Measurements from ENCODE around the gene LIPI. TPM values are rescaled to one million over a fixed set of nuclear protein-coding genes. Genes with fewer than 3 reads are reported as not detected.
A peak's percentile ranks its signal among the peaks of the same experiment; 100 is the strongest.
"Not testable (repeated sequence)": the region's sequence is repeated elsewhere in the genome, so short reads cannot be mapped to it uniquely, and the experiment has no call there.

LIPI gene
- total RNA-seq, 1 donor from 2014 or later, result not detected

DNA sequence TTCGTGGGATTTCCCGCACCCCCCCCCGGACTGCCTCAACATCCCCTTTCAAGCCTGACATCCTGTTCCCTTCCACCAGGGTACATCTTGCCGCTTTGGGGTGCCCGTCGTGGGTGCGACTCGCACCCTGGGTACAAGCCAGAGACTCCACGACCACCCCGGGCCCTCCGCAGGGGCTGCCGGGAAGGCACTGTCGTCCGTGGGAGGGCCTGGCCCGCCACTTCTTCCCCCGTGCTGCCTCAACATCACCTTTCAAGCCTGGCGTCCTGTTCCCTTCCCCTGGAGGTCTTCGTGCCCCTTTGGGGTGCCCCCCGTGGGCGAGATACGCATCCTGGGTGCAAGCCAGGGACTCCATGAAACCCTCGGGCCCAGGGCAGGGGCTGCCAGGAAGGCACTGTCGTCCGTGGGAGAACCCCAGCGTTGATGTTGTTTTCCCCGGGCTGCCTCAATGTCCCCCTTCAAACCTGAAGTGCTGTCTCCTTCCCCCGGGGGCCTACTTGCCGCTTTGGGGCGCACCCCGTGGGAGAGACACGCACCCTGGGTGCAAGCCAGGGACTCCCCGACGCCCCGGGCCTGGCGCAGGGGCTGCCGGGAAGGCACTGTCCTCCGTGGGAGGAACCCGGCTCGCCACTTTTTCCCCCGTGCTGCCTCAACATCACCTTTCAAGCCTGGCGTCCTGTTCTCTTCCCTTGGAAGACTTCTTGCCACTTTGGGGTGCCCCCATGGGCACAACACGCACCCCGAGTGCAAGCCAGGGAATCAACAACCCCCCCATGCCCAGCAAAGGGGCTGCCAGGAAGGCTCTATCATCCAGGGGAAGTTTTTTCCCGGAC is 138.6 kb downstream of the LIPI start:
- peak in 1 of 2 donors; percentile 50 for DNase-seq (ENCODE audit: low spot score in 2 of 2)
- Histone ChIP-seq H3K27me3 (no peaks in the 10 kb centered on the region), H3K27ac (no peak overlapping the region), H3K36me3 (no peaks in the 10 kb centered on the region), H3K4me3 (no peak overlapping the region), H3K4me1 (no peaks in the 10 kb centered on the region), H3K9me3 (no peaks in the 10 kb centered on the region)
- intact Hi-C loops (cut with DNase I), result no loop called here
- TF ChIP-seq, protein P1, sequence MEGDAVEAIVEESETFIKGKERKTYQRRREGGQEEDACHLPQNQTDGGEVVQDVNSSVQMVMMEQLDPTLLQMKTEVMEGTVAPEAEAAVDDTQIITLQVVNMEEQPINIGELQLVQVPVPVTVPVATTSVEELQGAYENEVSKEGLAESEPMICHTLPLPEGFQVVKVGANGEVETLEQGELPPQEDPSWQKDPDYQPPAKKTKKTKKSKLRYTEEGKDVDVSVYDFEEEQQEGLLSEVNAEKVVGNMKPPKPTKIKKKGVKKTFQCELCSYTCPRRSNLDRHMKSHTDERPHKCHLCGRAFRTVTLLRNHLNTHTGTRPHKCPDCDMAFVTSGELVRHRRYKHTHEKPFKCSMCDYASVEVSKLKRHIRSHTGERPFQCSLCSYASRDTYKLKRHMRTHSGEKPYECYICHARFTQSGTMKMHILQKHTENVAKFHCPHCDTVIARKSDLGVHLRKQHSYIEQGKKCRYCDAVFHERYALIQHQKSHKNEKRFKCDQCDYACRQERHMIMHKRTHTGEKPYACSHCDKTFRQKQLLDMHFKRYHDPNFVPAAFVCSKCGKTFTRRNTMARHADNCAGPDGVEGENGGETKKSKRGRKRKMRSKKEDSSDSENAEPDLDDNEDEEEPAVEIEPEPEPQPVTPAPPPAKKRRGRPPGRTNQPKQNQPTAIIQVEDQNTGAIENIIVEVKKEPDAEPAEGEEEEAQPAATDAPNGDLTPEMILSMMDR (IDR thresholded peaks at IDR 0.05), result no peak

- Histone ChIP-seq H3K4me3 (no peak overlapping the region), H3K4me1 (no peaks in the 10 kb centered on the region), H3K27me3 (no peaks in the 10 kb centered on the region), H3K27ac (no peak overlapping the region), H3K36me3 (no peaks in the 10 kb centered on the region), H3K9me3 (no peaks in the 10 kb centered on the region)
- DNase-seq (ENCODE audit: low spot score in 2 of 2), result no peak
- TF ChIP-seq, protein P1 (IDR thresholded peaks at IDR 0.05), result no peak
- intact Hi-C loops (cut with DNase I), result no loop called here
These were observed 139.8 kb downstream of the LIPI start for GRCh38 chr21:14070968-14071367.

- intact Hi-C loops (cut with DNase I), result no loop called here
- no peak overlapping the region for H3K27ac ChIP-seq
- H3K4me1 ChIP-seq, result no peaks in the 10 kb centered on the region
- H3K4me3 ChIP-seq, result no peak overlapping the region
- no peak for DNase-seq (ENCODE audit: low spot score in 2 of 2)
- no peaks in the 10 kb centered on the region for H3K9me3 ChIP-seq
- no peaks in the 10 kb centered on the region for H3K36me3 ChIP-seq
- H3K27me3 ChIP-seq, result no peaks in the 10 kb centered on the region
- TF ChIP-seq, protein P1 (IDR thresholded peaks at IDR 0.05), result no peak
These were observed 140.5 kb downstream of the LIPI start for GRCh38 chr21:14070049-14070893.

DNA sequence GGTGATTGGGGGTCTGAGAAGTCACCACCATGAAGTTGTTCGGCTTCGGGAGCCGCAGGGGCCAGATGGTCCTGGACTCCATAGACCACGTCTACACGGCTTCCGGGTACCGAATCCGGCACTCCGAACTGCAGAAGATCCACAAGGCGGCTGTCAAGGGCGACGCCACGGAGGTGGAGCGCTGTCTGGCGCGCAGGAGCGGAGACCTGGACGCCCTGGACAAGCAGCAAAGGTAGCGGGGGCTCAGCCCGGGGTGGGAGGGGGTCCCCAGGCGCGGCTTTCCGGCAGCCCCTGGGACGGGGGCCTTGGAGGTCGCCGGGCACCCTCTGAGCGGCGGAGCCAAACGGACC is 146.5 kb downstream of the LIPI start:
- intact Hi-C loops (cut with DNase I), result no loop called here
- H3K4me1 ChIP-seq, result no peaks in the 10 kb centered on the region
- DNase-seq (ENCODE audit: low spot score in 2 of 2), result no peak

DNA sequence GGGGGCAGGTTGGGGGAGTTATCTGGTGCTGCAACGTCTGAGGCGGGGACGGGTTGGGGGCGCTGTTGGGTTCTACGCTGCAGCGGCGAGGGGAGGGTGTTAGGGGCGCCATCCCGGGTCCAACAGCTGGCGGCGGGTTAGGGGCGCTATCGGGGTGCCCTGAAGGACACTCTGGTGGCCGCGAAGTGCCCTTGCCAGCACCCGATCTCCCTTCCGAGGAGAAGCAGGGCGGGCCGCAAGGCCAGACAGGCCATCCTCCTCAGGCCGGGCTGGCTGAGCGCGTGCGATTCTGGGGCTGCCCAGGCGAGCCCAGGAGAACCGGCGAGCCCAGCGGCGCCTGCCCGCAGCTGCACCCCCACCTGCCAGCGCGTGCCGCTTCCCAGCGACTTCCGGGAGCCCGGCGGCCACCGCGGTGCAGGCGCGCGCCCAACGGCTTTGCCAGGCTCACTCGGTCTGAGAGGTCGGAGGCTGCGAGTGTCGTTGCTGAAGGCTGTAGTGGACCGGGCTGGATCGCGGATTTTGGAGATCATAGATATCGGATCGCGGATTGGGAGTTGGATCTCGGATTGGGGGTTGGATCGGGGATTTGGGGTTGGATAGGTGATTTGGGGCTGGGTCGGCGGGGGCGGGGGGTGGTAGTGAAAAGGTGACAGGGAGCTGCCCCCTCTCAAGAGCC is 147.0 kb downstream of the LIPI start:
- intact Hi-C loops (cut with DNase I), result not testable (repeated sequence)

More for the DNA sequence above, 146.5 kb downstream of the LIPI start:
- Histone ChIP-seq H3K36me3 (no peaks in the 10 kb centered on the region), H3K27me3 (no peaks in the 10 kb centered on the region), H3K9me3 (no peaks in the 10 kb centered on the region), H3K4me3 (no peak overlapping the region), H3K27ac (no peak overlapping the region)
- TF ChIP-seq, protein P1 (IDR thresholded peaks at IDR 0.05), result no peak

GRCh38 chr21:14062684-14063083 is 148.1 kb downstream of the LIPI start:
- intact Hi-C loops (cut with DNase I); H3K9me3 ChIP-seq; H3K27ac ChIP-seq; DNase-seq (ENCODE audit: low spot score in 2 of 2); H3K27me3 ChIP-seq; H3K4me3 ChIP-seq; H3K4me1 ChIP-seq; H3K36me3 ChIP-seq: not testable (repeated sequence)

More for the DNA sequence above, 147.0 kb downstream of the LIPI start:
- not testable (repeated sequence) for DNase-seq (ENCODE audit: low spot score in 2 of 2); H3K36me3 ChIP-seq; H3K4me3 ChIP-seq; H3K4me1 ChIP-seq; H3K27me3 ChIP-seq; H3K27ac ChIP-seq; H3K9me3 ChIP-seq

DNA sequence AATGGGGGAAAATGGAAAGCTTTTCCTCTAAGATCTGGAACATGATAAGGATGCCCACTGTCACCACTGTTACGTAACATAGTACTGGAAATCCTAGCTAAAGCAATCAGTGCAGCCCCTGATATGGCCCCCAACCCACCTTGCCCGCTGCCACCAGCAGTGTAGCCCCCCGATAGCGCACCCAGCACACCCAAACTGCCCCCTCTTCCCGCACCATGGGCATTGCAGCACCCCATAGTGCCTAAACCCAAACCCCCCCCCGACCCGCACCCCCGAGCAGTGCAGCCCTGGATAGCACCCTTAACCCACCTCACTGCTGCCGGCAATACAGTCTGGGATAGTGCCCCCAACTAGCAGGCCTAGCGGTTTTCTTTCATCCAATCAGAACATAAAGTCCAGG is 148.9 kb downstream of the LIPI start:
- H3K36me3 ChIP-seq; DNase-seq (ENCODE audit: low spot score in 2 of 2); H3K4me1 ChIP-seq; H3K27ac ChIP-seq; H3K27me3 ChIP-seq; intact Hi-C loops (cut with DNase I); H3K9me3 ChIP-seq; H3K4me3 ChIP-seq: not testable (repeated sequence)

DNA sequence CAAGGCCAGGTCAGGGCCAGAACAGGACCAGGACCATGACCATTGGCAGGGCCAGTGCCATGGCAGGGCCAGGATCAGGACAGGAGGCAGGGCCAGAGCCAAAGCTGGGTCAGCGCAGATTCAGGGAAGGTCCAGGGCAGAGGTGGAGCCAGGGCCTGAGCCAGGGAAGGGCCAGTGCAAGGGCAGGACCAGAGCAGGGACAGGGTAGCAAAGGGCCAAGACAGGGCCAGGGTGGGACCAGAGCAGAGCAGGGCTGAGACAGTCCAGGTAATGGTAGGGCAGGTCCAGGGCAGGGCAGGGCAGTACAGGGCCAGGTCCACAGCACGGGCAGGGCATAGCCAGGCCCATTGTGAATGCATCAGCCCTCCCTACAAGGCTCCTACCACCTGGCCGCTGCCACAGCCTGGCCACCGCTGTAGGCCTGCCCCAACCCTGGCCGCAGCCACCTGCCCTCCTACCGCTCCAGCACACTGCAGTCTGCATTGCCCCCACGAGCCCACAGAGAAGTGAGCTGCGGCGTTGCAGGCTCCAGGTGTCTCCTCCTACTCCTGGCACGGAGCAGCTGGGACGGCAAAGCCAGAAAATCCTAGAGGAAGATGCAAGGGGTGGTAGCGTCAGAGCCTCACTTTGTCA is 151.6 kb downstream of the LIPI start:
- H3K36me3 ChIP-seq; H3K4me1 ChIP-seq; DNase-seq (ENCODE audit: low spot score in 2 of 2); H3K9me3 ChIP-seq; H3K27me3 ChIP-seq; intact Hi-C loops (cut with DNase I); H3K4me3 ChIP-seq; H3K27ac ChIP-seq: not testable (repeated sequence)
